DMS114 treated with DMSO at 0.1 percent for 48 hours (cell line): ENCODE results near the gene ACSBG1.

Source experiments
- DNase-seq: peaks from one replicate; lab custom pipeline; 2025; ENCODE audit not compliant: unreplicated experiment; lab: John Stamatoyannopoulos, UW

The ACSBG1 gene

GRCh38 chr15:78223396-78224022, 10.9 kb downstream of the ACSBG1 start:
- no peak for DNase-seq

- DNase-seq = no peak
These were observed 11.5 kb downstream of the ACSBG1 start for GRCh38 chr15:78222745-78223395.

- DNase-seq = no peak
These were observed 13.7 kb downstream of the ACSBG1 start for GRCh38 chr15:78220713-78221112.

GRCh38 chr15:78216276-78217104, 17.9 kb downstream of the ACSBG1 start:
- no peak for DNase-seq

- DNase-seq = no peak
These were observed 20.4 kb downstream of the ACSBG1 start for GRCh38 chr15:78213956-78214355.

GRCh38 chr15:78213425-78213750, 21.0 kb downstream of the ACSBG1 start:
- no peak for DNase-seq

GRCh38 chr15:78212546-78213424, 21.6 kb downstream of the ACSBG1 start:
- DNase-seq = no peak

GRCh38 chr15:78212008-78212407, 22.4 kb downstream of the ACSBG1 start:
- DNase-seq = no peak

GRCh38 chr15:78211189-78211921, 23.0 kb downstream of the ACSBG1 start:
- no peak for DNase-seq

GRCh38 chr15:78210349-78210717, 24.0 kb downstream of the ACSBG1 start:
- DNase-seq = no peak

- DNase-seq = no peak
These were observed 24.6 kb downstream of the ACSBG1 start for GRCh38 chr15:78209646-78210348.

- DNase-seq = no peak
These were observed 25.3 kb downstream of the ACSBG1 start for GRCh38 chr15:78208887-78209645.

- DNase-seq = no peak
These were observed 26.0 kb downstream of the ACSBG1 start for GRCh38 chr15:78208341-78208844.

- DNase-seq = no peak
These were observed 26.6 kb downstream of the ACSBG1 start for GRCh38 chr15:78207641-78208340.

- DNase-seq = no peak
These were observed 27.3 kb downstream of the ACSBG1 start for GRCh38 chr15:78207110-78207458.

- no peak for DNase-seq
These were observed 27.8 kb downstream of the ACSBG1 start for GRCh38 chr15:78206326-78207109.

GRCh38 chr15:78205856-78206255, 28.5 kb downstream of the ACSBG1 start:
- DNase-seq = no peak

GRCh38 chr15:78205337-78205736, 29.0 kb downstream of the ACSBG1 start:
- DNase-seq = no peak
